H1 (cell line): ENCODE results near the gene EIF2B5. TPM values are rescaled to one million over a fixed set of nuclear protein-coding genes. Genes with fewer than 3 reads are reported as not detected.

Experiments
- CTCF ChIA-PET: fragments of 300-600 bp; sonication (Branson Sonifier 250); formaldehyde crosslinking; loops from one replicate; lab custom pipeline; 2021; ENCODE audit not compliant: partially characterized antibody; lab: Charles Lee
- POLR2A ChIA-PET: fragments of 300-600 bp; sonication (Branson Sonifier 250); formaldehyde crosslinking; loops from one replicate; lab custom pipeline; 2021; ENCODE audit warnings: inconsistent platforms; ENCODE audit not compliant: partially characterized antibody; lab: Charles Lee
- DNase-seq, 2 experiments: peaks; one replicate each; pipeline versions ENCODE4 v3.0.0 to v3.0.0-alpha.2; 2010 to 2022; ENCODE audit warnings: low spot score in 2 of 2, low read depth in 1 of 2, mixed read lengths in 1 of 2
- FAIRE-seq: peaks from 2 replicates; lab custom pipeline; 2011; peaks lifted over from hg19 to GRCh38; lab: Jason Lieb, UNC
- H2AFZ ChIP-seq: 2 replicates; pipeline ENCODE4 v1.8.1; 2012; ENCODE audit warnings: low read length, inconsistent platforms
- H2AK5ac ChIP-seq: 2 replicates; pipeline ENCODE4 v1.6.1; 2013; ENCODE audit warnings: low read depth, low read length
- H2BK120ac ChIP-seq: replicated peaks from 2 replicates; pipeline ENCODE3; 2013; ENCODE audit warnings: low read depth, low read length, inconsistent platforms
- H2BK12ac ChIP-seq: 2 replicates; pipeline ENCODE4 v1.6.1; 2013; ENCODE audit warnings: low read depth, low read length
- H2BK15ac ChIP-seq: 2 replicates; pipeline ENCODE4 v1.6.1; 2013; ENCODE audit warnings: low read length
- H2BK20ac ChIP-seq: 2 replicates; pipeline ENCODE4 v1.6.1; 2013; ENCODE audit warnings: low read length
- H2BK5ac ChIP-seq: 2 replicates; pipeline ENCODE4 v1.6.1; 2013; ENCODE audit warnings: low read depth, low read length
- H3K14ac ChIP-seq: 2 replicates; pipeline ENCODE4 v1.6.1; 2013; ENCODE audit warnings: inconsistent platforms; ENCODE audit not compliant: insufficient read length
- H3K18ac ChIP-seq: 2 replicates; pipeline ENCODE4 v1.6.1; 2013; ENCODE audit warnings: low read length; ENCODE audit errors: extremely low read depth
- H3K23ac ChIP-seq: 2 replicates; pipeline ENCODE4 v1.6.1; 2013; ENCODE audit warnings: inconsistent platforms; ENCODE audit not compliant: insufficient read length
- H3K23me2 ChIP-seq: 2 replicates; pipeline ENCODE4 v1.6.1; 2013; ENCODE audit warnings: low read depth, low read length
- H3K27ac ChIP-seq: 2 replicates; pipeline ENCODE4 v1.6.1; 2011; ENCODE audit warnings: low read depth, low read length, inconsistent platforms
- H3K27me3 ChIP-seq, 4 experiments: replicated peaks in 1 of 4; 1 replicate in 1 of 4; 2 replicates in 3 of 4; pipeline versions ENCODE4 v1.6.1 to v1.8.1; 2011 to 2013; ENCODE audit warnings: low read length in 3 of 4, mild to moderate bottlenecking in 3 of 4, inconsistent platforms in 2 of 4, mixed read lengths in 2 of 4, moderate library complexity in 1 of 4; ENCODE audit not compliant: control insufficient read depth in 3 of 4, insufficient read depth in 3 of 4; ENCODE audit errors: extremely low read depth in 1 of 4
- H3K36me3 ChIP-seq, 4 experiments: 2 replicates each; pipeline versions ENCODE4 v1.6.1 to v1.8.1; 2011 to 2013; ENCODE audit warnings: mild to moderate bottlenecking in 4 of 4, low read length in 3 of 4, moderate library complexity in 2 of 4, control low read depth in 1 of 4, inconsistent platforms in 1 of 4; ENCODE audit not compliant: insufficient read depth in 4 of 4, control insufficient read depth in 2 of 4
- H3K4ac ChIP-seq: replicated peaks from 2 replicates; pipeline ENCODE3; 2013; ENCODE audit warnings: low read length, low read depth, mixed read lengths, inconsistent platforms; ENCODE audit not compliant: insufficient read length
- H3K4me1 ChIP-seq, 4 experiments: replicated peaks in 1 of 4; 1 replicate in 1 of 4; 2 replicates in 3 of 4; pipeline versions ENCODE4 v1.6.1 to v1.8.1; 2011 to 2013; ENCODE audit warnings: low read length in 3 of 4, inconsistent platforms in 2 of 4, mixed read lengths in 1 of 4; ENCODE audit not compliant: insufficient read depth in 4 of 4, control insufficient read depth in 3 of 4
- H3K4me2 ChIP-seq, 2 experiments: 2 replicates each; pipeline versions ENCODE4 v1.6.1 to v1.8.1; 2011 to 2013; ENCODE audit warnings: low read depth in 2 of 2, low read length in 2 of 2, control low read depth in 1 of 2, inconsistent platforms in 1 of 2, mild to moderate bottlenecking in 1 of 2; ENCODE audit not compliant: insufficient read depth in 1 of 2
- H3K4me3 ChIP-seq, 4 experiments: fragments of 200-600, 300-600 bp in 1 of 4; sonication (generic), shearing (Covaris generic), sonication (Bioruptor Twin) in 1 of 4; 2 replicates each; pipeline versions ENCODE4 v1.5.1 to v1.8.1; 2011 to 2016; ENCODE audit warnings: low read length in 4 of 4, low read depth in 3 of 4, control low read depth in 2 of 4, inconsistent platforms in 2 of 4, mild to moderate bottlenecking in 2 of 4, mixed read lengths in 1 of 4, moderate library complexity in 1 of 4; ENCODE audit not compliant: insufficient read depth in 2 of 4; ENCODE audit errors: extremely low read depth in 1 of 4
- H3K56ac ChIP-seq: replicated peaks from 2 replicates; pipeline ENCODE3; 2013; ENCODE audit warnings: low read depth, mild to moderate bottlenecking, mixed read lengths, low read length, inconsistent platforms; ENCODE audit not compliant: insufficient read length
- H3K79me1 ChIP-seq: 2 replicates; pipeline ENCODE4 v1.6.1; 2013; ENCODE audit warnings: low read depth, low read length, control low read depth
- H3K79me2 ChIP-seq, 2 experiments: 2 replicates each; pipeline versions ENCODE4 v1.6.1 to v1.8.1; 2012 to 2013; ENCODE audit warnings: low read length in 2 of 2, mild to moderate bottlenecking in 2 of 2, inconsistent platforms in 1 of 2; ENCODE audit not compliant: insufficient read depth in 2 of 2, control insufficient read depth in 1 of 2
- H3K9ac ChIP-seq, 4 experiments: replicated peaks in 1 of 4; 1 replicate in 1 of 4; 2 replicates in 3 of 4; pipeline versions ENCODE4 v1.6.1 to v1.8.1; 2011 to 2013; ENCODE audit warnings: low read depth in 3 of 4, low read length in 3 of 4, control low read depth in 2 of 4, mild to moderate bottlenecking in 2 of 4, moderate library complexity in 2 of 4, inconsistent platforms in 1 of 4; ENCODE audit errors: extremely low read depth in 1 of 4
- H3K9me3 ChIP-seq, 2 experiments: 2 replicates each; pipeline versions ENCODE4 v1.6.1 to v1.8.1; 2012 to 2013; ENCODE audit warnings: mild to moderate bottlenecking in 2 of 2, moderate library complexity in 2 of 2, control low read depth in 1 of 2, inconsistent platforms in 1 of 2, low read depth in 1 of 2, low read length in 1 of 2, mixed read lengths in 1 of 2; ENCODE audit not compliant: insufficient read depth in 2 of 2
- H4K20me1 ChIP-seq, 2 experiments: replicated peaks in 1 of 2; 2 replicates each; pipeline versions ENCODE3 to v1.8.1; 2011 to 2013; ENCODE audit warnings: inconsistent platforms in 2 of 2, low read length in 2 of 2, mild to moderate bottlenecking in 1 of 2; ENCODE audit not compliant: insufficient read depth in 2 of 2, control insufficient read depth in 1 of 2
- H4K5ac ChIP-seq: 2 replicates; pipeline ENCODE4 v1.6.1; 2013; ENCODE audit warnings: low read length, low read depth, mixed read lengths, inconsistent platforms; ENCODE audit not compliant: insufficient read length
- H4K8ac ChIP-seq: 2 replicates; pipeline ENCODE4 v1.8.0; 2013; ENCODE audit warnings: mild to moderate bottlenecking, moderate library complexity, low read length, inconsistent platforms; ENCODE audit not compliant: insufficient read depth; ENCODE audit errors: extremely low read depth
- H4K91ac ChIP-seq: replicated peaks from 2 replicates; pipeline ENCODE3; 2013; ENCODE audit warnings: low read length, mixed read lengths, inconsistent platforms; ENCODE audit not compliant: insufficient read length
- CBX5 ChIP-seq: fragments of 300-800, 300-1000 bp; sonication (generic); IDR thresholded peaks from 2 replicates; pipeline ENCODE4 v1.7.1; 2016; ENCODE audit warnings: antibody characterized with exemption, low read length, low read depth
- JUND ChIP-seq: IDR thresholded peaks from 2 replicates; pipeline ENCODE4 v1.6.1; 2011; ENCODE audit warnings: mild to moderate bottlenecking, improper control_type of control experiment, low read length
- RXRA ChIP-seq: IDR thresholded peaks from 2 replicates; pipeline ENCODE4 v1.6.1; 2011; ENCODE audit warnings: low read depth, mild to moderate bottlenecking, low read length, moderate library complexity; ENCODE audit not compliant: insufficient read depth
- SIX5 ChIP-seq: IDR thresholded peaks from 2 replicates; pipeline ENCODE4 v1.6.1; 2011; ENCODE audit warnings: mild to moderate bottlenecking, low read depth, low read length
- TCF12 ChIP-seq: IDR thresholded peaks from 2 replicates; pipeline ENCODE4 v1.6.1; 2011; ENCODE audit warnings: low read depth, mild to moderate bottlenecking, low read length
- YY1 ChIP-seq: IDR thresholded peaks from 2 replicates; pipeline ENCODE4 v1.6.1; 2011; ENCODE audit warnings: low read depth, mild to moderate bottlenecking, low read length
- WGBS, 2 experiments: shearing (Covaris generic) in 1 of 2; methylation state at CpG; one replicate each; pipeline versions ENCODE4 v1.1.6 to v1.1.7; 2013 to 2015; ENCODE audit warnings: low lambda C conversion rate in 2 of 2, mixed read lengths in 2 of 2, inconsistent platforms in 1 of 2, low coverage in 1 of 2, missing lambda C conversion rate in 1 of 2; ENCODE audit not compliant: insufficient replicate concordance in 2 of 2, insufficient coverage in 1 of 2, insufficient read length in 1 of 2; ENCODE audit errors: extremely low coverage in 1 of 2, missing lambda C conversion rate in 1 of 2; 5-methylcytosine and 5-hydroxymethylcytosine counted together
- polyA plus RNA-seq, 7 experiments: library from polyadenylated mRNA; depleted of rRNA in 3 of 7; stranded (reverse) in 5 of 7; unstranded in 2 of 7; fragments of >200 nt in 5 of 7; fragments of 200-250 nt in 2 of 7; gene quantifications; 1 replicate in 5 of 7; 2 replicates in 1 of 7; 4 replicates in 1 of 7; pipeline versions ENCODE4 v1.2.1 to v1.2.3, GENCODE V29; 2011 to 2013; ENCODE audit warnings: missing spikeins in 2 of 7, mixed read lengths in 2 of 7
- total RNA-seq: library from RNA; stranded (reverse); fragmentation: NEBNext Ultra II Directional; extraction: Animal tissue kit (Norgen Biotek cat#: 25700); gene quantifications from 2 replicates; pipeline ENCODE4 v1.2.1, GENCODE V29; 2021

The EIF2B5 gene
- total and polyA plus RNA-seq, 2 of the 8 experiments (the other 6 are each of a cell fraction or from before 2014, with no cell fraction given), result 33.1 to 40.0 TPM

- POLR2A ChIA-PET, result interaction anchor here (0.9 to 3.0 kb wide), 6 partner anchors 24 to 180 kb away, joined by 3 to 9 read pairs (median 3); partner anchors contain the start of genes DVL3 and VWA5B2
- no peak overlapping the region for H2BK15ac ChIP-seq
These were observed 45.0 kb downstream of the EIF2B5 start for GRCh38 chr3:184180165-184180564.

More at GRCh38 chr3:184180165-184180564, 45.0 kb downstream of the EIF2B5 start:
- no peak for DNase-seq
- H3K56ac ChIP-seq, result no peak overlapping the region
- no peak overlapping the region for H3K18ac ChIP-seq
- no peak overlapping the region; the same call in 1 of the 2 replicates for H4K8ac ChIP-seq
- H2AK5ac ChIP-seq, result no peak overlapping the region
- H4K20me1 ChIP-seq, result peaks cover 0 to 19% of the 10 kb centered on the region in 2 experiments
- H3K9me3 ChIP-seq, result no peaks in the 10 kb centered on the region
- H3K14ac ChIP-seq, result no peak overlapping the region
- H3K4me1 ChIP-seq, result peaks cover 0 to 26% (median 18%) of the 10 kb centered on the region in 4 experiments; a peak in 6 of 7 replicates
- peaks cover 55 to 81% (median 65%) of the 10 kb centered on the region in 4 experiments for H3K36me3 ChIP-seq
- no peak overlapping the region; a peak in 1 of 7 replicates for H3K9ac ChIP-seq
- 96% methylated on average over 6 of the region's 6 CpGs; no CpG with 5 or more reads in 1 of the 2 experiments for WGBS, 2 experiments
- H3K27ac ChIP-seq, result no peak overlapping the region
- H2BK20ac ChIP-seq, result no peak overlapping the region
- H3K23me2 ChIP-seq, result peaks cover 6% of the 10 kb centered on the region
- H2BK5ac ChIP-seq, result no peak overlapping the region
- H3K27me3 ChIP-seq, result no peaks in the 10 kb centered on the region
- H3K4me2 ChIP-seq, result no peak overlapping the region
- no peak overlapping the region for H4K91ac ChIP-seq
- peaks cover 0 to 33% of the 10 kb centered on the region in 2 experiments; a peak in 2 of 4 replicates for H3K79me2 ChIP-seq
- no peak for FAIRE-seq
- H2BK120ac ChIP-seq, result no peak overlapping the region
- no peak overlapping the region for H3K23ac ChIP-seq
- H3K79me1 ChIP-seq, result peaks cover 13% of the 10 kb centered on the region
- CTCF ChIA-PET, result interaction anchor here (0.8 to 4.7 kb wide), 8 partner anchors 9 to 109 kb away, joined by 3 to 22 read pairs (median 4); no protein-coding TSS in a partner anchor
- TF ChIP-seq RXRA, result no peak
- TF ChIP-seq JUND, result no peak
- no peak for TF ChIP-seq TCF12
- TF ChIP-seq YY1, result no peak
- no peak for TF ChIP-seq CBX5
- no peak for TF ChIP-seq SIX5
- H2BK12ac ChIP-seq, result no peak overlapping the region
- no peak overlapping the region for H3K4me3 ChIP-seq
- no peak overlapping the region for H4K5ac ChIP-seq
- H3K4ac ChIP-seq, result no peak overlapping the region
- no peak overlapping the region for H2AFZ ChIP-seq
